SIG-M5 (cell line): ENCODE results near the gene CATSPER4.
"Not testable (repeated sequence)": the region's sequence is repeated elsewhere in the genome, so short reads cannot be mapped to it uniquely, and the experiment has no call there.

Experiments used
- DNase-seq: peaks from one replicate; lab custom pipeline; 2025; lab: John Stamatoyannopoulos, UW

The CATSPER4 gene

GRCh38 chr1:26195805-26196204 is 5.4 kb downstream of the CATSPER4 start:
- no peak for DNase-seq

- no peak for DNase-seq
Measured at GRCh38 chr1:26197301-26197700, 6.9 kb downstream of the CATSPER4 start.

GRCh38 chr1:26197813-26198212 is 7.4 kb downstream of the CATSPER4 start:
- no peak for DNase-seq

GRCh38 chr1:26200413-26200812 is 10.0 kb downstream of the CATSPER4 start:
- no peak for DNase-seq

GRCh38 chr1:26203642-26204318 is 13.4 kb downstream of the CATSPER4 start:
- no peak for DNase-seq

GRCh38 chr1:26210147-26210870 is 19.9 kb downstream of the CATSPER4 start:
- no peak for DNase-seq

GRCh38 chr1:26212726-26213125 is 22.3 kb downstream of the CATSPER4 start:
- DNase-seq, result no peak

- DNase-seq, result no peak
Measured at GRCh38 chr1:26213335-26213905, 23.0 kb downstream of the CATSPER4 start.

GRCh38 chr1:26215246-26215645 is 24.8 kb downstream of the CATSPER4 start:
- DNase-seq, result no peak

- DNase-seq, result no peak
Measured at GRCh38 chr1:26218906-26219494, 28.6 kb downstream of the CATSPER4 start.

- DNase-seq, result no peak
Measured at GRCh38 chr1:26220199-26220912, 30.0 kb downstream of the CATSPER4 start.

- DNase-seq, result no peak
Measured at GRCh38 chr1:26221094-26221493, 30.7 kb downstream of the CATSPER4 start.

GRCh38 chr1:26224606-26225005 is 34.2 kb downstream of the CATSPER4 start:
- DNase-seq, result no peak

GRCh38 chr1:26225033-26225831 is 34.8 kb downstream of the CATSPER4 start:
- DNase-seq, result no peak

GRCh38 chr1:26230682-26231081 is 40.3 kb downstream of the CATSPER4 start:
- DNase-seq, result not testable (repeated sequence)

- DNase-seq, result peak; percentile 69
Measured at GRCh38 chr1:26233903-26234643, 43.7 kb downstream of the CATSPER4 start, which contains the start of gene CEP85. TSS of gene CEP85 (plus strand) at chr1:26234200. CDS start at chr1:26239784, 5,584 bp downstream.

- DNase-seq, result no peak
Measured at GRCh38 chr1:26234644-26235370, 44.4 kb downstream of the CATSPER4 start.

- no peak for DNase-seq
Measured at GRCh38 chr1:26237230-26237966, 47.0 kb downstream of the CATSPER4 start.

GRCh38 chr1:26239936-26240335 is 49.5 kb downstream of the CATSPER4 start:
- no peak for DNase-seq
